D721Med (cell line): ENCODE measurements around the gene PTPRN.

Experiments
- DNase-seq: peaks from one replicate; pipeline ENCODE4 v3.0.0; 2011; ENCODE audit warnings: low spot score; ENCODE audit not compliant: insufficient read length
- FAIRE-seq: peaks from 2 replicates; lab custom pipeline; 2011; peaks lifted over from hg19 to GRCh38; lab: Jason Lieb, UNC
- CTCF ChIP-seq: IDR thresholded peaks from 2 replicates; pipeline ENCODE4 v1.5.1; 2012; ENCODE audit warnings: mild to moderate bottlenecking, control low read depth; ENCODE audit not compliant: insufficient read depth; ENCODE audit errors: missing control alignments

PTPRN gene

GRCh38 chr2:219350215-219350614 lies 41.0 kb upstream of the PTPRN start:
- no peak for FAIRE-seq
- no peak for DNase-seq
- no peak for TF ChIP-seq CTCF

GRCh38 chr2:219344751-219345430 lies 35.7 kb upstream of the PTPRN start:
- DNase-seq (no peak), FAIRE-seq (no peak)
- no peak for TF ChIP-seq CTCF

- no peak for FAIRE-seq
- no peak for TF ChIP-seq CTCF
- DNase-seq = no peak
These were observed 26.2 kb upstream of the PTPRN start for GRCh38 chr2:219335373-219335786.

- no peak for TF ChIP-seq CTCF
- FAIRE-seq (no peak), DNase-seq (no peak)
These were observed 24.9 kb upstream of the PTPRN start for GRCh38 chr2:219334076-219334475.

GRCh38 chr2:219332542-219332941 lies 23.3 kb upstream of the PTPRN start, which contains the start of gene RESP18:
RESP18 (minus strand) TSS chr2:219332744.
- TF ChIP-seq CTCF = no peak
- DNase-seq (no peak), FAIRE-seq (no peak)

GRCh38 chr2:219331560-219332213 lies 22.5 kb upstream of the PTPRN start:
- DNase-seq = no peak
- FAIRE-seq = no peak
- TF ChIP-seq CTCF = no peak

GRCh38 chr2:219327719-219328118 lies 18.5 kb upstream of the PTPRN start:
- peak; percentile 90 for FAIRE-seq
- peak; percentile 55 for DNase-seq
- TF ChIP-seq CTCF = no peak
